Naive thymus-derived CD4-positive, alpha-beta T cell (primary cell): ENCODE data around the gene ASB12. TPM values are rescaled to one million over a fixed set of nuclear protein-coding genes. Genes with fewer than 3 reads are reported as not detected.
"Not testable (repeated sequence)": the region's sequence is repeated elsewhere in the genome, so short reads cannot be mapped to it uniquely, and the experiment has no call there.

Source experiments
- ATAC-seq: fragments of 150-1000 bp; cut with Tn5 transposase; 2 replicates; pipeline ENCODE4 v1.10.0; 2021; ENCODE audit warnings: mild to moderate bottlenecking, moderate library complexity
- CTCF ChIA-PET: fragments of 350-600 bp; sonication (Branson Sonifier 250); formaldehyde crosslinking; loops from one replicate; lab custom pipeline; 2021; ENCODE audit warnings: antibody characterized with exemption; lab: Charles Lee
- POLR2A ChIA-PET: fragments of 350-600 bp; sonication (Branson Sonifier 250); formaldehyde crosslinking; loops from one replicate; lab custom pipeline; 2021; ENCODE audit warnings: antibody characterized with exemption, inconsistent platforms; lab: Charles Lee
- DNase-seq, 9 donors: peaks; one replicate each; pipeline versions ENCODE4 v3.0.0 to v3.0.0-alpha.2; 2020 to 2022; ENCODE audit warnings: mixed read lengths in 1 of 9
- H3K27ac ChIP-seq: one replicate; pipeline ENCODE4 v1.7.0; 2013; ENCODE audit warnings: mild to moderate bottlenecking, low read depth, low read length, moderate library complexity
- H3K27me3 ChIP-seq, 2 donors: one replicate each; pipeline ENCODE4 v1.7.0; 2013; ENCODE audit warnings: low read length in 2 of 2, mild to moderate bottlenecking in 2 of 2, moderate library complexity in 2 of 2; ENCODE audit not compliant: control insufficient read depth in 2 of 2, insufficient read depth in 2 of 2
- H3K36me3 ChIP-seq, 3 experiments: 1 replicate in 2 of 3; 2 replicates in 1 of 3; pipeline ENCODE4 v1.7.0; 2013; ENCODE audit warnings: low read length in 3 of 3, mild to moderate bottlenecking in 3 of 3, moderate library complexity in 1 of 3; ENCODE audit not compliant: insufficient read depth in 3 of 3, control insufficient read depth in 2 of 3
- H3K4me1 ChIP-seq, 2 donors: one replicate each; pipeline ENCODE4 v1.7.0; 2013; ENCODE audit warnings: low read length in 2 of 2, mild to moderate bottlenecking in 2 of 2, moderate library complexity in 1 of 2; ENCODE audit not compliant: control insufficient read depth in 2 of 2, insufficient read depth in 2 of 2
- H3K4me3 ChIP-seq: 2 replicates; pipeline ENCODE4 v1.7.0; 2013; ENCODE audit warnings: mild to moderate bottlenecking, low read length
- H3K9me3 ChIP-seq, 3 experiments: 1 replicate in 2 of 3; 2 replicates in 1 of 3; pipeline ENCODE4 v1.7.0; 2013; ENCODE audit warnings: low read length in 3 of 3; ENCODE audit not compliant: control insufficient read depth in 2 of 3
- H3K27ac Mint-ChIP-seq, 9 donors: one replicate each; pipeline ENCODE4 v1.8.0; 2020 to 2022; ENCODE audit warnings: mixed read lengths in 9 of 9, mild to moderate bottlenecking in 8 of 9, moderate library complexity in 5 of 9, inconsistent platforms in 2 of 9
- H3K27me3 Mint-ChIP-seq, 5 donors: one replicate each; pipeline ENCODE4 v1.8.0; 2021 to 2022; ENCODE audit warnings: mixed read lengths in 5 of 5, mild to moderate bottlenecking in 1 of 5
- H3K36me3 Mint-ChIP-seq, 5 donors: one replicate each; pipeline ENCODE4 v1.8.0; 2020 to 2022; ENCODE audit warnings: mixed read lengths in 5 of 5, mild to moderate bottlenecking in 3 of 5, inconsistent platforms in 1 of 5
- H3K4me1 Mint-ChIP-seq, 7 donors: one replicate each; pipeline ENCODE4 v1.8.0; 2020 to 2022; ENCODE audit warnings: mixed read lengths in 7 of 7, mild to moderate bottlenecking in 3 of 7, inconsistent platforms in 1 of 7
- H3K4me3 Mint-ChIP-seq, 10 donors: one replicate each; pipeline ENCODE4 v1.8.0; 2020 to 2022; ENCODE audit warnings: mild to moderate bottlenecking in 10 of 10, mixed read lengths in 10 of 10, moderate library complexity in 6 of 10, inconsistent platforms in 2 of 10
- H3K9me3 Mint-ChIP-seq, 11 donors: one replicate each; pipeline ENCODE4 v1.8.0; 2020 to 2022; ENCODE audit warnings: mixed read lengths in 11 of 11, mild to moderate bottlenecking in 4 of 11, inconsistent platforms in 1 of 11, moderate library complexity in 1 of 11
- intact Hi-C, 2 donors: fragments of 100-400 bp; cut with micrococcal nuclease; formaldehyde crosslinking; loops; one replicate each; pipeline ENCODE4 v1.15.1; 2023
- polyA plus RNA-seq, 2 donors: library from polyadenylated mRNA; unstranded; fragments of 300-500 nt; fragmentation: Illumina TruSeq; gene quantifications; one replicate each; pipeline ENCODE4 v1.2.3, GENCODE V29; 2021
- total RNA-seq, 6 experiments: library from RNA in 5 of 6; stranded (reverse) in 5 of 6; gene quantifications; 1 replicate in 5 of 6; 2 replicates in 1 of 6; pipeline ENCODE4 v1.2.3 and lab custom pipeline; 2021 to 2026

The ASB12 gene
- total RNA-seq (not detected), polyA plus RNA-seq (under 1 TPM in 1 of 2 donors, not detected in 1; 0.55 TPM), total RNA-seq (lab: John Stamatoyannopoulos, UW) (not detected)

- ATAC-seq (no peak), DNase-seq (no peak)
- no peak within 1 kb of the TSS for H3K4me3 ChIP-seq
- ChIA-PET CTCF (no interaction called here), POLR2A (no interaction called here)
- Mint-ChIP-seq H3K4me1 (peaks cover 0 to 1% (median 0%) of the 10 kb centered on the region in 7 donors), H3K27me3 (no peaks in the 10 kb centered on the region), H3K4me3 (no peak within 1 kb of the TSS), H3K9me3 (peaks cover 0 to 4% (median 0%) of the 10 kb centered on the region in 11 donors), H3K27ac (no peak within 1 kb of the TSS), H3K36me3 (peaks cover 0 to 4% (median 1%) of the 10 kb centered on the region in 5 donors)
- intact Hi-C loops: no loop called here
- no peaks in the 10 kb centered on the region for H3K36me3 ChIP-seq
- no peaks in the 10 kb centered on the region for H3K9me3 ChIP-seq
- H3K27ac ChIP-seq: no peak within 1 kb of the TSS
- H3K4me1 ChIP-seq: no peaks in the 10 kb centered on the region
- H3K27me3 ChIP-seq: no peaks in the 10 kb centered on the region
Observed at GRCh38 chrX:64230123-64230970, at the start of gene ASB12. Gene ASB12, minus strand, starts transcription at chrX:64230607. Its CDS starts 4,957 bp downstream, at chrX:64225650.

- Mint-ChIP-seq H3K27ac (no peak overlapping the region), H3K27me3 (no peaks in the 10 kb centered on the region), H3K36me3 (peaks cover 2 to 72% (median 55%) of the 10 kb centered on the region in 5 donors), H3K4me1 (no peaks in the 10 kb centered on the region), H3K4me3 (no peak overlapping the region), H3K9me3 (peaks cover 0 to 14% (median under 1%) of the 10 kb centered on the region in 11 donors)
- H3K36me3 ChIP-seq: peaks cover 0 to 11% (median 0%) of the 10 kb centered on the region in 3 experiments
- CTCF ChIA-PET: no interaction called here
- no peaks in the 10 kb centered on the region for H3K4me1 ChIP-seq
- H3K4me3 ChIP-seq: no peak overlapping the region
- POLR2A ChIA-PET: no interaction called here
- ATAC-seq (no peak), DNase-seq (no peak)
- intact Hi-C loops: no loop called here
- no peak overlapping the region for H3K27ac ChIP-seq
- peaks cover 0 to 3% (median 0%) of the 10 kb centered on the region in 3 experiments for H3K9me3 ChIP-seq
- H3K27me3 ChIP-seq: no peaks in the 10 kb centered on the region
Observed at GRCh38 chrX:64265265-64265664, 34.9 kb upstream of the ASB12 start.

- H3K4me3 ChIP-seq: no peak overlapping the region
- peaks cover 0 to 4% (median 1%) of the 10 kb centered on the region in 5 donors for H3K36me3 Mint-ChIP-seq
- H3K27me3 Mint-ChIP-seq: no peaks in the 10 kb centered on the region
- ChIA-PET POLR2A (no interaction called here), CTCF (no interaction called here)
- H3K4me1 ChIP-seq: no peaks in the 10 kb centered on the region
- peaks cover 0 to 4% (median 0%) of the 10 kb centered on the region in 11 donors for H3K9me3 Mint-ChIP-seq
- ATAC-seq (no peak), DNase-seq (no peak)
- no peaks in the 10 kb centered on the region for H3K9me3 ChIP-seq
- intact Hi-C loops: no loop called here
- H3K27ac ChIP-seq: no peak overlapping the region
- H3K4me3 Mint-ChIP-seq: no peak overlapping the region
- H3K27me3 ChIP-seq: no peaks in the 10 kb centered on the region
- peaks cover 0 to 1% (median 0%) of the 10 kb centered on the region in 7 donors for H3K4me1 Mint-ChIP-seq
- H3K27ac Mint-ChIP-seq: no peak overlapping the region
- no peaks in the 10 kb centered on the region for H3K36me3 ChIP-seq
Observed at GRCh38 chrX:64229154-64229553, 1.3 kb downstream of the ASB12 start.

- Mint-ChIP-seq H3K9me3 (no peaks in the 10 kb centered on the region), H3K4me3 (no peak overlapping the region), H3K27ac (no peak overlapping the region), H3K4me1 (peaks cover 0 to 2% (median 0%) of the 10 kb centered on the region in 7 donors), H3K36me3 (no peaks in the 10 kb centered on the region), H3K27me3 (peaks cover 0 to 3% (median 0%) of the 10 kb centered on the region in 5 donors)
- DNase-seq: no peak
- ATAC-seq: no peak
- Histone ChIP-seq H3K36me3 (no peaks in the 10 kb centered on the region), H3K4me3 (no peak overlapping the region), H3K9me3 (no peaks in the 10 kb centered on the region), H3K27ac (no peak overlapping the region), H3K27me3 (no peaks in the 10 kb centered on the region), H3K4me1 (no peaks in the 10 kb centered on the region)
- intact Hi-C loops: no loop called here
- ChIA-PET CTCF (no interaction called here), POLR2A (no interaction called here)
Observed at GRCh38 chrX:64218023-64218422, 12.4 kb downstream of the ASB12 start.

GRCh38 chrX:64213989-64214388, 16.4 kb downstream of the ASB12 start:
- H3K27me3 ChIP-seq, H3K27ac ChIP-seq, DNase-seq, H3K27me3 Mint-ChIP-seq, ATAC-seq, H3K9me3 Mint-ChIP-seq, H3K36me3 ChIP-seq, H3K4me1 Mint-ChIP-seq, H3K36me3 Mint-ChIP-seq, H3K9me3 ChIP-seq, H3K27ac Mint-ChIP-seq, H3K4me1 ChIP-seq, H3K4me3 Mint-ChIP-seq, POLR2A ChIA-PET, H3K4me3 ChIP-seq, intact Hi-C loops, CTCF ChIA-PET: not testable (repeated sequence)

- Mint-ChIP-seq H3K27ac (peak overlapping the region; percentile 82 to 95 (median 93)), H3K27me3 (no peaks in the 10 kb centered on the region), H3K9me3 (no peaks in the 10 kb centered on the region), H3K4me1 (peaks cover 9 to 20% (median 13%) of the 10 kb centered on the region in 7 donors), H3K4me3 (peak overlapping the region; percentile 83 to 94 (median 90)), H3K36me3 (no peaks in the 10 kb centered on the region)
- DNase-seq (peak in 1 of 9 donors; percentile 4), ATAC-seq (no peak)
- CTCF ChIA-PET: interaction anchor here (1.2 kb wide), 1 partner anchor 829 kb away, joined by 3 read pairs; no protein-coding TSS in a partner anchor
- Histone ChIP-seq H3K4me3 (peak overlapping the region; percentile 71), H3K27ac (peak overlapping the region; percentile 77), H3K27me3 (no peaks in the 10 kb centered on the region), H3K9me3 (no peaks in the 10 kb centered on the region), H3K36me3 (no peaks in the 10 kb centered on the region), H3K4me1 (peaks cover 6 to 7% of the 10 kb centered on the region in 2 donors)
- intact Hi-C loops: loop anchor here (1.0 to 5.0 kb wide), 4 partner anchors 645 to 1328 kb away; partner anchors contain the start of genes LAS1L (in 1 of the 2), ZC3H12B (in 1 of the 2) and ZC4H2 (in 1 of the 2)
- POLR2A ChIA-PET: interaction anchor here (1.5 kb wide), 1 partner anchor 770 kb away, joined by 6 read pairs; the partner anchor contains the start of gene ZC4H2
Observed at GRCh38 chrX:64206556-64207162, 23.7 kb downstream of the ASB12 start.
